ENCODE measurements around the gene FGF13. TPM values are rescaled to one million over a fixed set of nuclear protein-coding genes. Genes with fewer than 3 reads are reported as not detected.

FGF13 gene
- total RNA-seq (not detected in 2 replicates), polyA plus RNA-seq (not detected in 2 replicates), polyA minus RNA-seq (under 0.01 TPM in 1 of 2 replicates, not detected in the other)
- total RNA-seq (2013) = 2.1 TPM

- no peak for ATAC-seq (ENCODE audit: low read depth)
- Histone ChIP-seq H3K4me3 (ENCODE audit: control extremely low read depth in 1 of 5, extremely low read depth in 1 of 5, insufficient read depth in 1 of 5, low read depth in 2 of 5, low read length in 4 of 5) (no peak within 1 kb of the TSS), H3K36me3 (replicated peaks in 1 of 2; ENCODE audit: control extremely low read depth in 1 of 2, control insufficient read depth in 1 of 2, extremely low read depth in 1 of 2, insufficient read depth in 2 of 2, low read length in 1 of 2) (no peaks in the 10 kb centered on the region), H3K9me3 (ENCODE audit: control extremely low read depth in 1 of 3, control insufficient read depth in 2 of 3, insufficient read depth in 1 of 3, low read length in 2 of 3) (no peaks in the 10 kb centered on the region), H3K27me3 (replicated peaks in 1 of 4; ENCODE audit: control extremely low read depth in 1 of 4, control insufficient read depth in 3 of 4, insufficient read depth in 4 of 4, low read length in 3 of 4) (peaks cover 0 to 7% (median 1%) of the 10 kb centered on the region in 4 experiments), H3K4me1 (ENCODE audit: control insufficient read depth in 2 of 2, insufficient read depth in 2 of 2, low read length in 2 of 2) (no peaks in the 10 kb centered on the region), H2AFZ (ENCODE audit: insufficient read depth, low read depth, low read length, poor library complexity, severe bottlenecking) (peak within 1 kb of the TSS; percentile 28), H3K9ac (ENCODE audit: low read length) (no peak within 1 kb of the TSS), H3K79me2 (ENCODE audit: control insufficient read depth, insufficient read depth, low read length) (no peaks in the 10 kb centered on the region), H3K4me2 (replicated peaks; ENCODE audit: low read depth, low read length, poor library complexity, severe bottlenecking) (peak within 1 kb of the TSS; percentile 11), H4K20me1 (ENCODE audit: control insufficient read depth, insufficient read depth, low read length, poor library complexity, severe bottlenecking) (no peaks in the 10 kb centered on the region), H3K27ac (ENCODE audit: low read length in 2 of 2) (no peak within 1 kb of the TSS)
- Mint-ChIP-seq H3K4me1 (peaks cover 2% of the 10 kb centered on the region), H3K27me3 (peaks cover 23% of the 10 kb centered on the region), H3K27ac (no peak within 1 kb of the TSS), H3K4me3 (peak within 1 kb of the TSS; percentile 54), H3K9me3 (ENCODE audit: insufficient read depth) (no peaks in the 10 kb centered on the region)
- POLR2A ChIA-PET = no interaction called here
- WGBS (ENCODE audit: insufficient coverage) = 4% methylated on average over 23 of the region's 65 CpGs
- intact Hi-C loops (cut with micrococcal nuclease) = no loop called here
- peak; percentile 2 for DNase-seq
- CTCF ChIA-PET = no interaction called here
- TF ChIP-seq EZH2 (IDR thresholded peaks at IDR 0.05; ENCODE audit: borderline replicate concordance, insufficient read depth, low read depth, low read length, poor library complexity, severe bottlenecking) = no peak
Measured at GRCh38 chrX:138711399-138712347, at the start of gene FGF13. FGF13 (minus strand) TSS chrX:138711717; CDS start chrX:138711003, 714 bp downstream.

- Histone ChIP-seq H3K27ac (ENCODE audit: low read length in 2 of 2) (no peak overlapping the region), H3K36me3 (replicated peaks in 1 of 2; ENCODE audit: control extremely low read depth in 1 of 2, control insufficient read depth in 1 of 2, extremely low read depth in 1 of 2, insufficient read depth in 2 of 2, low read length in 1 of 2) (no peaks in the 10 kb centered on the region), H3K4me2 (replicated peaks; ENCODE audit: low read depth, low read length, poor library complexity, severe bottlenecking) (no peak overlapping the region), H3K27me3 (replicated peaks in 1 of 4; ENCODE audit: control extremely low read depth in 1 of 4, control insufficient read depth in 3 of 4, insufficient read depth in 4 of 4, low read length in 3 of 4) (no peaks in the 10 kb centered on the region), H4K20me1 (ENCODE audit: control insufficient read depth, insufficient read depth, low read length, poor library complexity, severe bottlenecking) (no peaks in the 10 kb centered on the region), H3K9me3 (ENCODE audit: control extremely low read depth in 1 of 3, control insufficient read depth in 2 of 3, insufficient read depth in 1 of 3, low read length in 2 of 3) (no peaks in the 10 kb centered on the region), H3K79me2 (ENCODE audit: control insufficient read depth, insufficient read depth, low read length) (no peaks in the 10 kb centered on the region), H3K9ac (ENCODE audit: low read length) (no peak overlapping the region), H2AFZ (ENCODE audit: insufficient read depth, low read depth, low read length, poor library complexity, severe bottlenecking) (no peak overlapping the region), H3K4me3 (ENCODE audit: control extremely low read depth in 1 of 5, extremely low read depth in 1 of 5, insufficient read depth in 1 of 5, low read depth in 2 of 5, low read length in 4 of 5) (no peak overlapping the region), H3K4me1 (ENCODE audit: control insufficient read depth in 2 of 2, insufficient read depth in 2 of 2, low read length in 2 of 2) (no peaks in the 10 kb centered on the region)
- DNase-seq (no peak), ATAC-seq (ENCODE audit: low read depth) (no peak)
- Mint-ChIP-seq H3K4me1 (no peaks in the 10 kb centered on the region), H3K27ac (no peak overlapping the region), H3K9me3 (ENCODE audit: insufficient read depth) (no peaks in the 10 kb centered on the region), H3K27me3 (no peaks in the 10 kb centered on the region), H3K4me3 (no peak overlapping the region)
- POLR2A ChIA-PET = no interaction called here
- CTCF ChIA-PET = no interaction called here
- 60% methylated on average over 1 of the region's 5 CpGs for WGBS (ENCODE audit: insufficient coverage)
- TF ChIP-seq EZH2 (IDR thresholded peaks at IDR 0.05; ENCODE audit: borderline replicate concordance, insufficient read depth, low read depth, low read length, poor library complexity, severe bottlenecking) (no peak), CTCF (IDR thresholded peaks at IDR 0.05) (no peak)
- intact Hi-C loops (cut with micrococcal nuclease) = no loop called here
Measured at GRCh38 chrX:138759217-138759943, 47.9 kb upstream of the FGF13 start.
